ENCODE data around the gene ECT2.

Gene ECT2

DNA sequence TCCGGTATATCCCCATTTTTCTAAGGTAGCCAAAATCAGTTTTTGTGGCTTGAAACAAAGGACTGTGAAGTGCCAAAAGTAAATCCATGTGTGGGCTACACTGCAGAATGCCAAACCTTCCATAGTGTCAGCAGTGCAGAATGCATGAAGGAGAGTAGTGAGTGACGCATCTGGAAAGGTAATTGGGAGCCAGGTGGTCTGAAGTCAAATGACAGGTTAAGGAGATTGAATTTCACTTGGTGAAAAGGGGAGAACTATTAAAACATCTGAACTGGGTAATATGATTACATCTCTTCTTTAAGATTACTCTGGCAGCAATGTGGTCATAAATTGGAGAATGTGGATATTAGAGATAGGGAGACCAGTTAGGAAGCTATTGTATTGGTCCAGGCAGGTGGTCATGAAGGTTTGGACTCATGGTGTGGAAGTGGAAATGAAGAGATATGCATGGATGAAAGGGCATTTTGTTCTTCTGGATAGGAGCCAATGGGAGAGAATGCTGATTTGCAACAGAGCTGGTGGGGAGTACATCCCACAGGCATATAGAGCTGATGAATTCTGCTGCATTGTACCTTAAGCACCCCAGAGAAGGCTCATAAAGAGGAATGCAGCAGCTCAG lies 118.2 kb downstream of the ECT2 start:
- DNase-seq: no peak

DNA sequence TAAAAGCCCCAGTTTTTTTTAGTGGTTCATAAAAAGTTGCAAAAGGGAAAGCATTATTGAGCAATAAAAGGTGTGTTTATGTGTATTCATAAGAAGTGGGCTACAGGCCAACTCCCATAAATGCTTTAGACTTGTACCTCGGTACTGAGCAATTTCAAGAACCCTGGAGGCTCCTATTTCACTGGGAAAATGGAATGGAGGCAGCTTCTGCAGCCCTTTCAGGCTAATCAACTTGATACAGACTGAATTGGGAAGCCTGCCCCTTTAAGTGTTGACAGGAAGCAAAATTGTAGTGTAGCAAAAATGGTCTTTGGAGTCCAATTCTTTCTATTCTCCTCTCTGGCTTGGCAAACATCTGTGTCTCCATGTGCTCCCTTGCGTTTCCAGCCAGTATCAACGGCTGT lies 118.8 kb downstream of the ECT2 start:
- DNase-seq: no peak

DNA sequence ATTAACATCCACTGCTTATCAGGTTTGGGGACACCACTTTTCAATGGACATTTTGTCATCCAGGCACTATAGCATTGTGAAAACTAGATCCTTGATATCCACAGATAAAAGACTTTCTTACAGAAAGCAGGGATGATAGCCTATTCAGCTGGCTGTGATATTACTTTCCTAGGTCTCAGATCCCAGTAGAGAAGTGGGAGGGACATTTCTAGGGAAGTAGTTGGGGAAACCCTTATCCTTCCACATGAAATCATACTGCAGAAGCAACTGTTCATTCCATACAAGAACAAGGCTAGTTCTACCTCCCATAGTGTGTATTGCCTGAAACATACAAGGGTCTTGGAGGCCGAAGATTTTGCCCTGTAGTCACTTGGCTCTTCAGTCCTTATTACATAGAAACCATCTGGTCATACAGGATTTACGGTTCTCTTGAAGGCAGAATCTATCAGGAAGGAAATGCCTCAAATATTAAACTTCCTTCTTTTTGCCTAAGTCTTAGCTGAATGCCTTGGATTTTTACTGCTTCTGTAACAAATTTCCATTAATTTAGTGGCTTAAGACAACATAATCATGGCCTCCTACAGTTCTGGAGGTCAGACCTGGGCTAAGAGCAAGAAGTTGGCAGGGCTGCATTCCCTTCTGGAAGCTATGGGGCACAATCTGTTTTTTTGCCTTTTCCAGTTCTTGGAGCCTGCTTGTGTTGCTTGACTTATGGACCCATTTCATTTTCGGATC lies 119.4 kb downstream of the ECT2 start:
- no peak for DNase-seq
